COR-L47 (cell line): ENCODE results near the gene OR10P1.

Source experiments
- DNase-seq: peaks from one replicate; lab custom pipeline; 2025; lab: John Stamatoyannopoulos, UW

OR10P1 gene

DNA sequence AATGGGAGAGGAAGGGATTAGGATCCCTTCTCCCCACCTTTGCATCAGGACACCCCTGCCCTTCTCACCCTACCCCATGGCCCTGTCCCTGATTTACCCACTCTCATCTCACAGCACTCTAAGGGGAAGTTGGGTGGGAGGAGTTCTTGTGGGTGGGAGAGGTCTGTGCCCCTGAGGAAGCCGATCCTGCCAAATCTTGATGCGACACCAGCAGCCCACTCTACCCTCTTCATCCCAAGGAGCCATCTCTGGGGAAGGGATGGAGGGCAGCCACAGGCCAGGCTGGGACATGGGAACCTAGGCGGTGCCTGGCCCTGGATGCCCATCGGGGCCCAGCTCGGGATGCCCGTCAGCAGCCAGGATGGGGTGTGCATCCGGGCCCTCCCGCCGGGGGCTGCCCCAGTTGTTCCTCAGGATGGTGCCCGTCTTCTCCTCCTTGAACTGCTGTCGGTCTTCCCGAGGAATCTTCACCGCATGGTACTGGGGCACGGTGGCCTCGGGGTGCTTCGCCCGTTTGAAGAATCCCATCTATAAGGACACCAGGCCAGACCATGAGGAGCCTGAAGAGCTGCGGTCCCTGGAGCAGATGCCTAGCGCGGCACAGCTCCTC, 48.2 kb downstream of the OR10P1 start:
- DNase-seq = no peak

GRCh38 chr12:55685671-55686070, 49.0 kb downstream of the OR10P1 start:
- DNase-seq = no peak

DNA sequence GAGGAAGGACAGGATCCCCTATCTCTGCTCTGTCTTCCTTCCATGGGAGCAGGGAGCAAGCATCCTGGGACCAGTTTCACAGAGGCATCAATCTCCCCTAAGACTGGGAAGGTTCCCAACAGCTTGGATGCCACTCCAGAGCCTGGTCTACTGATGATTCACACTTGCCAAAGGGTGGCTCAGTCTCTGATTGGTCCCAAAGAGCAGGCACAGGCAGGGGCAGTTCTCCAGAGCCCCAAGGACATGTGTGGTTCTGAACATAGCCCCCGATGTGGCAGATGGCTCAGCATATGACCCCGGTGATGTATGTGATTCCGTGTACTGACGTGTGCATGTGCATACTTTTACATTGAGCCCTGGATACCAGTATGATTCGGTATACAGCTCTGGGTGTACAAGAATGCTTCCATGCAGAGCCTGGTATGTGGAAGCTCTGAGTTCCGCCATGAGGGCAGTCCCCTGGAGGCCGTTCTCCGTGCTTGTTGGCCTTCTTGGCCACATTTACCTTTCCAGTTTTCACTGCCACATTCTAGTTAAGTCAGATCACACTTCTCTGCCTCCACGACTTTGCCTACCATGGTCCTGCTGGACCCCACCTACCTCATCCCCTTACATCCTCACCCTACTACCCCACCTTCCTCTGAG, 49.8 kb downstream of the OR10P1 start:
- DNase-seq = no peak
